Endothelial cell (in vitro differentiated cells): ENCODE data around the gene PNP. TPM values are rescaled to one million over a fixed set of nuclear protein-coding genes. Genes with fewer than 3 reads are reported as not detected.

ENCODE experiments used
- DNase-seq: peaks from one replicate; pipeline ENCODE4 v3.0.0; 2021; ENCODE audit warnings: low spot score
- H3K27ac Mint-ChIP-seq: one replicate; pipeline ENCODE4 v1.8.0; 2021; ENCODE audit warnings: mixed read lengths, inconsistent platforms; ENCODE audit not compliant: unreplicated experiment
- H3K27me3 Mint-ChIP-seq: one replicate; pipeline ENCODE4 v1.8.0; 2021; ENCODE audit warnings: mild to moderate bottlenecking, moderate library complexity, mixed read lengths, inconsistent platforms; ENCODE audit not compliant: unreplicated experiment
- H3K36me3 Mint-ChIP-seq: one replicate; pipeline ENCODE4 v1.8.0; 2021; ENCODE audit warnings: mild to moderate bottlenecking, low read depth, mixed read lengths, inconsistent platforms; ENCODE audit not compliant: unreplicated experiment
- H3K4me1 Mint-ChIP-seq: one replicate; pipeline ENCODE4 v1.8.0; 2021; ENCODE audit warnings: mild to moderate bottlenecking, mixed read lengths, inconsistent platforms; ENCODE audit not compliant: unreplicated experiment
- H3K4me3 Mint-ChIP-seq: one replicate; pipeline ENCODE4 v1.8.0; 2021; ENCODE audit warnings: mild to moderate bottlenecking, mixed read lengths, inconsistent platforms; ENCODE audit not compliant: unreplicated experiment
- H3K9me3 Mint-ChIP-seq: one replicate; pipeline ENCODE4 v1.8.0; 2021; ENCODE audit warnings: mixed read lengths, inconsistent platforms; ENCODE audit not compliant: unreplicated experiment
- total RNA-seq: library from RNA; stranded (reverse); fragmentation: NEBNext Ultra II Directional; extraction: Animal tissue kit (Norgen Biotek cat#: 25700); gene quantifications from one replicate; pipeline ENCODE4 v1.2.1, GENCODE V29; 2021; ENCODE audit not compliant: unreplicated experiment
- TF ChIP-seq, protein P1 (sequence below): fragments of 200-600 bp; sonication (generic); IDR thresholded peaks from one replicate; pipeline ENCODE4 v1.5.0; 2021; ENCODE audit warnings: antibody characterized with exemption; ENCODE audit not compliant: unreplicated experiment

The PNP gene
- total RNA-seq, 1 donor from 2014 or later, result 322 TPM

DNA sequence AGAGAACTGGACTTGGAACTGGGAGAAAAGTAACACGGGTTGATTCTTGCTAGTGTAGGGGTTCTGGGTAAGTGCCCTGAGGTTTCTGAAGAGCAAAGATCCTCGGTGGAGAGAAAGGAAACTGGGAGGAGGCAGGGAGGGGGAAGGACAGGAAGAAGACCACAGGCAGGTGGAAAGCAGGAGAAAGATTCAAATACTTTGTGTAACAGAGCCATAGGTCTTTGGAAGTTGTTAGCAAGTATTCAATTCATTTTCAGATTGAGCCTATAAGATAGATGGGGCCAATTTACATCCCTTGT is 1.3 kb downstream of the PNP start:
- peaks cover 19% of the 10 kb centered on the region for H3K27me3 Mint-ChIP-seq
- peaks cover 55% of the 10 kb centered on the region for H3K4me1 Mint-ChIP-seq
- H3K4me3 Mint-ChIP-seq, result peak overlapping the region; percentile 99
- peak overlapping the region; percentile 90 for H3K27ac Mint-ChIP-seq
- no peaks in the 10 kb centered on the region for H3K9me3 Mint-ChIP-seq
- TF ChIP-seq, protein P1, sequence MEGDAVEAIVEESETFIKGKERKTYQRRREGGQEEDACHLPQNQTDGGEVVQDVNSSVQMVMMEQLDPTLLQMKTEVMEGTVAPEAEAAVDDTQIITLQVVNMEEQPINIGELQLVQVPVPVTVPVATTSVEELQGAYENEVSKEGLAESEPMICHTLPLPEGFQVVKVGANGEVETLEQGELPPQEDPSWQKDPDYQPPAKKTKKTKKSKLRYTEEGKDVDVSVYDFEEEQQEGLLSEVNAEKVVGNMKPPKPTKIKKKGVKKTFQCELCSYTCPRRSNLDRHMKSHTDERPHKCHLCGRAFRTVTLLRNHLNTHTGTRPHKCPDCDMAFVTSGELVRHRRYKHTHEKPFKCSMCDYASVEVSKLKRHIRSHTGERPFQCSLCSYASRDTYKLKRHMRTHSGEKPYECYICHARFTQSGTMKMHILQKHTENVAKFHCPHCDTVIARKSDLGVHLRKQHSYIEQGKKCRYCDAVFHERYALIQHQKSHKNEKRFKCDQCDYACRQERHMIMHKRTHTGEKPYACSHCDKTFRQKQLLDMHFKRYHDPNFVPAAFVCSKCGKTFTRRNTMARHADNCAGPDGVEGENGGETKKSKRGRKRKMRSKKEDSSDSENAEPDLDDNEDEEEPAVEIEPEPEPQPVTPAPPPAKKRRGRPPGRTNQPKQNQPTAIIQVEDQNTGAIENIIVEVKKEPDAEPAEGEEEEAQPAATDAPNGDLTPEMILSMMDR, result no peak
- H3K36me3 Mint-ChIP-seq, result peaks cover 51% of the 10 kb centered on the region
- DNase-seq, result no peak

DNA sequence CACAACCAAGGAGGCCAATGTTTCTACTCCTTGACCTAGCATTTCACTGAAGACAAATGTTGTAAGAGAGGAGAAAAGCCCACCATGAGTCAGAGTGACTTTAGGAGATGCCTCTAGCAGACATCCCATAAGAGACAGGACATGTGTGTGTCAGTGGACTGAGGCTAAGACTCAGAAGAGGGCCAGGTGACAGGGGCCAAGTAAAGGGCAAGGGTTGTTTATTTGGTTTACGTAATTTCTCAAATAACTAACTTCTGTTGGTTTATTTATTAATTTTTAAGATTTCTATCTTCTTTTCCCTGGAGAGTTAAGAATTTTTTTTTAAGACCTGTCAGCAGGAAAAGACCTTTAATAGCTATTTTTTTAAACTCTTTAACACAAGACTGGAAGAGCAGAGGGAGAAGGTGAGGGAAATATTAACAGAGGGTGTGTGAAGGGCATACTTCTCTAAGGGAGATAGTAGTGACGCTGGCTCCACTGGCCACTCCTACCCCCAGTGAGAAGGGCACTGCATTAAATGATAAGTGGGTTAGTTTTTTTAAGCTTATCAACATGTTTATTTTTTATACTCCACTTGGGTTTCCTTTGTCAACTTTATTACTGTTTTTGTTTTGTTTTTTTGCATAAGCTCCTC is 3.4 kb downstream of the PNP start:
- peaks cover 72% of the 10 kb centered on the region for H3K36me3 Mint-ChIP-seq
- H3K9me3 Mint-ChIP-seq, result no peaks in the 10 kb centered on the region
- H3K4me1 Mint-ChIP-seq, result peaks cover 68% of the 10 kb centered on the region
- TF ChIP-seq, protein P1, result no peak
- peak overlapping the region; percentile 78 for H3K27ac Mint-ChIP-seq
- peaks cover 19% of the 10 kb centered on the region for H3K27me3 Mint-ChIP-seq
- DNase-seq, result no peak
- H3K4me3 Mint-ChIP-seq, result peak overlapping the region; percentile 99

DNA sequence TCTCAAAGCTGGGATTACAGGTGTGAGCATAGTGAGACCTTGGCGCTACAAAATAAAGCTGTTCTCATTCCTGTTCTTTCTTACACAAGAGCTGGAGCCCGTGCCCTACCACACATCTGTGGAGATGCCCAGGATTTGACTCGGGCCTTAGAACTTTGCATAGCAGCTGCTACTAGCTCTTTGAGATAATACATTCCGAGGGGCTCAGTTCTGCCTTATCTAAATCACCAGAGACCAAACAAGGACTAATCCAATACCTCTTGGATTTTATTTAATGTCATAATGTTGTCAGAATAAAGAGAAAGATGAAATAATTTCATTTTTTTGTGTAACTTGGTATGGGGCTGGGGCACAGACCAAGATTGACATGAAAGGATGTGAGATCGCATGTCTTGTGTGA is 7.6 kb downstream of the PNP start:
- Mint-ChIP-seq H3K4me1 (peaks cover 48% of the 10 kb centered on the region), H3K4me3 (peak overlapping the region; percentile 86), H3K27me3 (peaks cover 6% of the 10 kb centered on the region), H3K9me3 (no peaks in the 10 kb centered on the region), H3K36me3 (peaks cover 69% of the 10 kb centered on the region), H3K27ac (peak overlapping the region; percentile 89)
- TF ChIP-seq, protein P1, result no peak
- no peak for DNase-seq

DNA sequence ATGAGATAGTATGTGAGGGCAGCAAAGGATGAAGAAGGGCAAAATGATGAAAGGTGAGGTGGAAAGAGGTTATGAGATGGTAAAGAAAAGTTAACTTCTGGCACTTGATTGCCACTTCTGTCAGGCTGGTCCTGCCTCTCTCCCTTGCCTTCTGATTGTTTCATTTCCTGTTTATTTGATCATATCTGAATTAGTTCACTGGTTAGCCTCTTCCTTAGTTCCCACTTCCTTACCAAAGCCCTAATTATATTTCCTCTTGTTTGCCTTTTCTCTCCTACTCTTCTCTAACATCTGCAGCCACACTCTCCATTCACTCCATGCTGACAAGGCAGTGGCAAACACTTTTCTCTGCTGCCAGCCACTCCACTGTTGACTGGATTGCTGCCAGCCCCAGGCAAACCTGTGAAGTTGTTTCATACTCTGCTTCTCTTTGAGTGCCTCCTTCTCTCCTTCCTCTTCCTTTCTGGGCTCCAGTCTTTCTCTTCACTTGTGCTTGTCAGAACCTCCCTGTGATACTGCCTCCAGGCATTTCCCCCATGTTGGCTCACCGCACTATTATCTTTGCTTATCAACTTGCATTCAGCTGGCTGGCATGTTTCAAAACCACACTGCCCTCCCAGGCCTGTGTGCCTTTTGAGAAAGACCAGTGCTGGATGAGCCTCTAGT is 8.1 kb downstream of the PNP start:
- TF ChIP-seq, protein P1, result no peak
- H3K4me3 Mint-ChIP-seq, result peak overlapping the region; percentile 86
- peaks cover 63% of the 10 kb centered on the region for H3K36me3 Mint-ChIP-seq
- H3K4me1 Mint-ChIP-seq, result peaks cover 45% of the 10 kb centered on the region
- peak overlapping the region; percentile 89 for H3K27ac Mint-ChIP-seq
- peaks cover 6% of the 10 kb centered on the region for H3K27me3 Mint-ChIP-seq
- DNase-seq, result no peak
- no peaks in the 10 kb centered on the region for H3K9me3 Mint-ChIP-seq

DNA sequence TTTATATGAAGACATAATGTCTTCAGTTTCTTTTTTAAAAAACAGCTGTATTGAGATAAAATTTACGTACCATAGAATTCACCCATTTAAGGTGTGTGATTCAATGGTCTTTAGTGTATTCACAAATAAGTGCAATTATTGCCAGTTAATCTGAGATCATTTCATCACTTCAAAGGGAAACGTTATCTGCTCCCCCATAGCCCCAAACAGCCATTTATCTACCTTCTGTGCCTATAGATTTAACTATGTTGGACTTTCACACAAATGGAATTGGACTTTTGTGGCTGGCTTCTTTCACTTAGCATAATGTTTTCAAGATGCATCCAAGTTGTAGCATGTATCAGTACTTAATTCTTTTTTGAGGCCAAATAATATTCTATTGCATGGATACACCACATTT is 9.7 kb downstream of the PNP start:
- Mint-ChIP-seq H3K4me1 (peaks cover 39% of the 10 kb centered on the region), H3K27ac (no peak overlapping the region)

More for the DNA sequence above, 9.7 kb downstream of the PNP start:
- DNase-seq, result no peak
- Mint-ChIP-seq H3K9me3 (no peaks in the 10 kb centered on the region), H3K4me3 (peak overlapping the region; percentile 26), H3K36me3 (peaks cover 50% of the 10 kb centered on the region), H3K27me3 (peaks cover 4% of the 10 kb centered on the region)
- TF ChIP-seq, protein P1, result no peak
